GM23338 (cell line): ENCODE data around the gene JDP2. TPM values are rescaled to one million over a fixed set of nuclear protein-coding genes. Genes with fewer than 3 reads are reported as not detected.
A peak's percentile ranks its signal among the peaks of the same experiment; 100 is the strongest.

ENCODE experiments used
- ATAC-seq: fragments of 200-7000 bp; cut with Tn5 transposase; 3 replicates; pipeline ENCODE4 v1.9.1; 2020
- DNase-seq: peaks from one replicate; pipeline ENCODE4 v3.0.0-alpha.2; 2015; ENCODE audit warnings: low spot score
- H2AFZ ChIP-seq: fragments of 200-600 bp; sonication (generic); 2 replicates; pipeline ENCODE4 v1.8.0; 2016; ENCODE audit warnings: antibody characterized with exemption, mild to moderate bottlenecking, moderate library complexity
- H3F3A ChIP-seq: fragments of 200-600 bp; sonication (generic); replicated peaks from 2 replicates; pipeline ENCODE4 v1.8.0; 2017; ENCODE audit warnings: antibody characterized with exemption, mixed run types, low read depth
- H3K27ac ChIP-seq: fragments of 200-600 bp; sonication (generic); 2 replicates; pipeline ENCODE4 v1.6.1; 2016; ENCODE audit warnings: low read depth
- H3K27me3 ChIP-seq: fragments of 200-600 bp; sonication (generic); 2 replicates; pipeline ENCODE4 v1.8.0; 2016; ENCODE audit warnings: mild to moderate bottlenecking, mixed run types, moderate library complexity; ENCODE audit not compliant: insufficient read depth
- H3K36me3 ChIP-seq: fragments of 200-600 bp; sonication (generic); 2 replicates; pipeline ENCODE4 v1.8.0; 2016; ENCODE audit warnings: mild to moderate bottlenecking; ENCODE audit not compliant: insufficient read depth
- H3K4me1 ChIP-seq: fragments of 200-600 bp; sonication (generic); 2 replicates; pipeline ENCODE4 v1.8.0; 2016; ENCODE audit warnings: mild to moderate bottlenecking, moderate library complexity; ENCODE audit not compliant: insufficient read depth
- H3K4me2 ChIP-seq: fragments of 200-600 bp; sonication (generic); 2 replicates; pipeline ENCODE4 v1.7.1; 2017; ENCODE audit warnings: mixed run types
- H3K4me3 ChIP-seq: fragments of 200-600 bp; sonication (generic); 2 replicates; pipeline ENCODE4 v1.6.1; 2016; ENCODE audit warnings: mixed run types
- H3K79me2 ChIP-seq: fragments of 200-600 bp; sonication (generic); replicated peaks from 2 replicates; pipeline ENCODE4 v1.8.0; 2017; ENCODE audit warnings: mild to moderate bottlenecking; ENCODE audit not compliant: insufficient read depth
- H3K9me2 ChIP-seq: fragments of 200-600 bp; sonication (generic); 2 replicates; pipeline ENCODE4 v1.8.0; 2017; ENCODE audit not compliant: insufficient read depth
- H4K20me1 ChIP-seq: fragments of 200-600 bp; sonication (generic); replicated peaks from 2 replicates; pipeline ENCODE4 v1.8.0; 2017; ENCODE audit warnings: mild to moderate bottlenecking; ENCODE audit not compliant: insufficient read depth
- H3K27ac Mint-ChIP-seq: 2 replicates; pipeline ENCODE4 v1.8.0; 2020; ENCODE audit warnings: inconsistent platforms, mild to moderate bottlenecking, moderate library complexity, mixed read lengths
- H3K27me3 Mint-ChIP-seq: 3 replicates; pipeline ENCODE4 v1.8.0; 2022; ENCODE audit warnings: low read depth, mild to moderate bottlenecking, moderate library complexity, mixed read lengths, inconsistent platforms; ENCODE audit not compliant: insufficient read depth, poor library complexity
- H3K36me3 Mint-ChIP-seq: 3 replicates; pipeline ENCODE4 v1.8.0; 2021; ENCODE audit warnings: low read depth, mild to moderate bottlenecking, inconsistent platforms, moderate library complexity, mixed read lengths
- H3K4me1 Mint-ChIP-seq: 3 replicates; pipeline ENCODE4 v1.8.0; 2020; ENCODE audit warnings: mild to moderate bottlenecking, inconsistent platforms, mixed read lengths
- H3K4me3 Mint-ChIP-seq: 3 replicates; pipeline ENCODE4 v1.8.0; 2021; ENCODE audit warnings: moderate library complexity, mild to moderate bottlenecking, inconsistent platforms, mixed read lengths
- H3K9me3 Mint-ChIP-seq: 3 replicates; pipeline ENCODE4 v1.8.0; 2020; ENCODE audit warnings: moderate library complexity, mild to moderate bottlenecking, inconsistent platforms, mixed read lengths
- CREB1 ChIP-seq: fragments of 250-450 bp; sonication (Bioruptor Pico); IDR thresholded peaks from 2 replicates; pipeline ENCODE4 v1.5.0; 2020; ENCODE audit warnings: low read depth, mild to moderate bottlenecking, moderate library complexity
- EZH2 ChIP-seq: fragments of 200-600 bp; sonication (generic); IDR thresholded peaks from one replicate; pipeline ENCODE4 v1.8.0; 2017; ENCODE audit warnings: antibody characterized with exemption, mild to moderate bottlenecking, low read depth; ENCODE audit not compliant: unreplicated experiment
- EZH2phosphoT487 ChIP-seq: fragments of 200-600 bp; sonication (generic); IDR thresholded peaks from one replicate; pipeline ENCODE4 v1.8.1; 2018; ENCODE audit warnings: antibody characterized with exemption; ENCODE audit not compliant: unreplicated experiment
- JUNB ChIP-seq: IDR thresholded peaks from one replicate; pipeline ENCODE4 v1.6.1; 2016; ENCODE audit warnings: antibody characterized with exemption; ENCODE audit not compliant: unreplicated experiment
- NANOG ChIP-seq: IDR thresholded peaks from 2 replicates; pipeline ENCODE4 v1.6.1; 2016; ENCODE audit warnings: antibody characterized with exemption, borderline replicate concordance
- POLR2AphosphoS5 ChIP-seq: IDR thresholded peaks from 2 replicates; pipeline ENCODE4 v1.6.1; 2016; ENCODE audit warnings: antibody characterized with exemption, low read depth
- ZNF114 ChIP-seq: fragments of 250-450 bp; sonication (Bioruptor Pico); IDR thresholded peaks from 2 replicates; pipeline ENCODE4 v1.5.0; 2020; ENCODE audit warnings: mild to moderate bottlenecking, moderate library complexity
- ZNF331 ChIP-seq: fragments of 250-450 bp; sonication (Bioruptor Pico); IDR thresholded peaks from 2 replicates; pipeline ENCODE4 v1.5.0; 2020; ENCODE audit warnings: low read depth, mild to moderate bottlenecking, moderate library complexity
- ZNF462 ChIP-seq: fragments of 250-450 bp; sonication (Bioruptor Pico); IDR thresholded peaks from 2 replicates; pipeline ENCODE4 v1.5.0; 2020; ENCODE audit warnings: mild to moderate bottlenecking, moderate library complexity
- polyA plus RNA-seq: library from polyadenylated mRNA; unstranded; fragments of >200 nt; fragmentation: Nextera tagmentation; extraction: Ambion mirVana; gene quantifications from 2 replicates; pipeline ENCODE4 v1.2.1, GENCODE V29; 2016
- total RNA-seq: library from RNA; depleted of rRNA; stranded (reverse); fragments of >200 nt; shearing (Covaris generic); gene quantifications from 2 replicates; pipeline ENCODE4 v1.2.3, GENCODE V29; 2014
- TF ChIP-seq, protein P1 (sequence below): IDR thresholded peaks from one replicate; pipeline ENCODE4 v1.6.1; 2018; ENCODE audit warnings: antibody characterized with exemption; ENCODE audit not compliant: unreplicated experiment

JDP2 gene
- total and polyA plus RNA-seq, 2 experiments from 2014 or later: 12.5 to 38.9 TPM

DNA sequence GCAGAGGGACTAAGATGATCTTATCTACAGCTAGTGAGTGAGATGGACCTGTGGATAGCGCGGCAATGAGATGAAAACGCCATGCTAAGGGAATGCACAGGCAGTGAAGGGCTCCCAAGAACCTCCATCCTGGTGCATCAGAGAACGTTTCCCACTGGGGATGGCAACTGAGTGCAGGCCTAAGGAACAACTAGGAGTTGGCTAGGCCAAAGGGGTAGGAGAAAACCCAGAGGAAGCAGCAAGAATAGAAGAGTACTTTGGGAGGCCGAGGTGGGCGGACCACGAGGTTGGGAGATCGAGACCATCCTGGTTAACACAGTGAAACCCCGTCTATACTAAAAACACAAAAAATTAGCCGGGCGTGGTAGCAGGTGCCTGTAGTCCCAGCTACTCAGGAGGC lies 69.9 kb downstream of the JDP2 start:
- Mint-ChIP-seq H3K27me3 (no peaks in the 10 kb centered on the region), H3K27ac (no peak overlapping the region), H3K9me3 (no peaks in the 10 kb centered on the region), H3K36me3 (no peaks in the 10 kb centered on the region), H3K4me3 (no peak overlapping the region), H3K4me1 (no peaks in the 10 kb centered on the region)
- DNase-seq (no peak), ATAC-seq (no peak)
- H4K20me1 ChIP-seq: no peaks in the 10 kb centered on the region
- no peak for TF ChIP-seq CREB1 (CRISPR knock-in tag)
- no peak for TF ChIP-seq EZH2
- no peak for TF ChIP-seq JUNB
- TF ChIP-seq ZNF114 (CRISPR knock-in tag): no peak
- no peak for TF ChIP-seq POLR2AphosphoS5
- TF ChIP-seq NANOG: no peak
- no peak for TF ChIP-seq ZNF331 (CRISPR knock-in tag)
- no peaks in the 10 kb centered on the region for H3K27me3 ChIP-seq
- no peak overlapping the region for H2AFZ ChIP-seq
- H3F3A ChIP-seq: no peaks in the 10 kb centered on the region
- H3K4me1 ChIP-seq: no peaks in the 10 kb centered on the region
- H3K4me3 ChIP-seq: no peak overlapping the region
- no peak overlapping the region for H3K4me2 ChIP-seq
- no peaks in the 10 kb centered on the region for H3K36me3 ChIP-seq
- H3K79me2 ChIP-seq: no peaks in the 10 kb centered on the region
- H3K27ac ChIP-seq: no peak overlapping the region
- peaks cover 13% of the 10 kb centered on the region; the same call in 1 of the 2 replicates for H3K9me2 ChIP-seq

DNA sequence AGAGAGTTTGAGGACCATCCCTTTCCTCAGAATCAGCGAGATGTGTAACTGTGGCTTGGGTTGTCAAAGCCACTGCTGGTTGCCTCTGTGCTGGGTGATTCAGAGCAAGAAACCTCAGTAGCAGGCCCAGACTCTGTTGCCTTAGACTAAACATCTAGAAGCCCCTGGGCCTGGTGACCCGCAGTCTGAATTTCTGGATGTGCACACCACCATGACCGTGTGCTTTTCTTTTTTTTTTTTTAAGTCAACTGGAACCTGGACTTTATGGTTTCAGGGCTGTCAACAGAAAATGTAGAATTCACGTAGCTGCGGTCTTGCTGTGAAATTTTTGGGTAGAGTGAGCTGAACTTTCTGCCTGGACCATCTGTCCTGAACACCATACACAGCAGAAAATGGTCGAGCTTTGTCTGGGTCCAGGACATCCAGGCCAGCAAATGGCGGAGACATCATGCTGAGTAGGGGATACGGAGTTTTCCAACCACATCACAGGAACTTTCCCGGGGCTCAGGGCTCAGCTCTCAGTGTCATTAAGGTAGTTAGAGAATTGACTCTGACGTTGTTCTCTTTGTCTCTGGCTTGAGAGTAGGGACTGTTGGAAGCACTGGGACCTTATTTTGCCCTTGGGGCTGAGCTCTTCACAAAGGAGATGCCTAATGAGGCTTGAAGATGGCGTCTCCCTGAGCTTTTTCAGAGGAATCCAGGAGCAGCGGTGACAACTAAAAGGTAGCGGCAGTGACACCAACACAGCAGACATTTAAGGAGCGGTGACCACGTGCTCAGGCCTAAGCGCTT lies 71.5 kb downstream of the JDP2 start:
- ATAC-seq (no peak), DNase-seq (no peak)
- no peaks in the 10 kb centered on the region for H3F3A ChIP-seq
- peak overlapping the region; percentile 86 for H2AFZ ChIP-seq
- TF ChIP-seq, protein P1, sequence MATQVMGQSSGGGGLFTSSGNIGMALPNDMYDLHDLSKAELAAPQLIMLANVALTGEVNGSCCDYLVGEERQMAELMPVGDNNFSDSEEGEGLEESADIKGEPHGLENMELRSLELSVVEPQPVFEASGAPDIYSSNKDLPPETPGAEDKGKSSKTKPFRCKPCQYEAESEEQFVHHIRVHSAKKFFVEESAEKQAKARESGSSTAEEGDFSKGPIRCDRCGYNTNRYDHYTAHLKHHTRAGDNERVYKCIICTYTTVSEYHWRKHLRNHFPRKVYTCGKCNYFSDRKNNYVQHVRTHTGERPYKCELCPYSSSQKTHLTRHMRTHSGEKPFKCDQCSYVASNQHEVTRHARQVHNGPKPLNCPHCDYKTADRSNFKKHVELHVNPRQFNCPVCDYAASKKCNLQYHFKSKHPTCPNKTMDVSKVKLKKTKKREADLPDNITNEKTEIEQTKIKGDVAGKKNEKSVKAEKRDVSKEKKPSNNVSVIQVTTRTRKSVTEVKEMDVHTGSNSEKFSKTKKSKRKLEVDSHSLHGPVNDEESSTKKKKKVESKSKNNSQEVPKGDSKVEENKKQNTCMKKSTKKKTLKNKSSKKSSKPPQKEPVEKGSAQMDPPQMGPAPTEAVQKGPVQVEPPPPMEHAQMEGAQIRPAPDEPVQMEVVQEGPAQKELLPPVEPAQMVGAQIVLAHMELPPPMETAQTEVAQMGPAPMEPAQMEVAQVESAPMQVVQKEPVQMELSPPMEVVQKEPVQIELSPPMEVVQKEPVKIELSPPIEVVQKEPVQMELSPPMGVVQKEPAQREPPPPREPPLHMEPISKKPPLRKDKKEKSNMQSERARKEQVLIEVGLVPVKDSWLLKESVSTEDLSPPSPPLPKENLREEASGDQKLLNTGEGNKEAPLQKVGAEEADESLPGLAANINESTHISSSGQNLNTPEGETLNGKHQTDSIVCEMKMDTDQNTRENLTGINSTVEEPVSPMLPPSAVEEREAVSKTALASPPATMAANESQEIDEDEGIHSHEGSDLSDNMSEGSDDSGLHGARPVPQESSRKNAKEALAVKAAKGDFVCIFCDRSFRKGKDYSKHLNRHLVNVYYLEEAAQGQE: no peak
- TF ChIP-seq ZNF462 (no peak), EZH2phosphoT487 (no peak), POLR2AphosphoS5 (no peak)
- Mint-ChIP-seq H3K9me3 (no peaks in the 10 kb centered on the region), H3K27ac (no peak overlapping the region), H3K27me3 (no peaks in the 10 kb centered on the region), H3K4me1 (no peaks in the 10 kb centered on the region), H3K36me3 (no peaks in the 10 kb centered on the region), H3K4me3 (no peak overlapping the region)
- no peaks in the 10 kb centered on the region for H4K20me1 ChIP-seq
- no peaks in the 10 kb centered on the region for H3K36me3 ChIP-seq
- H3K4me2 ChIP-seq: no peak overlapping the region
- no peak overlapping the region for H3K4me3 ChIP-seq
- no peaks in the 10 kb centered on the region for H3K4me1 ChIP-seq
- no peaks in the 10 kb centered on the region for H3K79me2 ChIP-seq
- no peak overlapping the region for H3K27ac ChIP-seq
- peaks cover 13% of the 10 kb centered on the region; the same call in 1 of the 2 replicates for H3K9me2 ChIP-seq
- no peaks in the 10 kb centered on the region for H3K27me3 ChIP-seq
